Mesothelial cell of epicardium (in vitro differentiated cells): ENCODE measurements around the gene PRPF39. TPM values are rescaled to one million over a fixed set of nuclear protein-coding genes. Genes with fewer than 3 reads are reported as not detected.

ENCODE experiments used
- DNase-seq, 2 experiments: peaks; one replicate each; pipeline ENCODE4 v3.0.0; 2021; ENCODE audit warnings: low spot score in 2 of 2; ENCODE audit not compliant: unreplicated experiment in 2 of 2
- H3K27ac Mint-ChIP-seq: 2 replicates; pipeline ENCODE4 v1.8.0; 2021; ENCODE audit warnings: mixed read lengths
- H3K27me3 Mint-ChIP-seq: 2 replicates; pipeline ENCODE4 v1.8.0; 2021; ENCODE audit warnings: low read depth, mixed read lengths
- H3K36me3 Mint-ChIP-seq: 2 replicates; pipeline ENCODE4 v1.8.0; 2021; ENCODE audit warnings: mixed read lengths
- H3K4me1 Mint-ChIP-seq: 2 replicates; pipeline ENCODE4 v1.8.0; 2021; ENCODE audit warnings: mixed read lengths
- H3K4me3 Mint-ChIP-seq: 2 replicates; pipeline ENCODE4 v1.8.0; 2021; ENCODE audit warnings: mild to moderate bottlenecking, moderate library complexity, mixed read lengths
- H3K9me3 Mint-ChIP-seq: 2 replicates; pipeline ENCODE4 v1.8.0; 2021; ENCODE audit warnings: mixed read lengths
- CTCF ChIP-seq: fragments of 200-600 bp; sonication (generic); IDR thresholded peaks from one replicate; pipeline ENCODE4 v1.5.0; 2021; ENCODE audit warnings: antibody characterized with exemption; ENCODE audit not compliant: unreplicated experiment
- total RNA-seq: library from RNA; stranded (reverse); gene quantifications from 3 replicates; pipeline ENCODE4 v1.2.1, GENCODE V29; 2021

Gene PRPF39
- total RNA-seq, 1 donor from 2014 or later: 82.4 TPM

- Mint-ChIP-seq H3K9me3 (peaks cover 5% of the 10 kb centered on the region), H3K27me3 (no peaks in the 10 kb centered on the region), H3K27ac (no peak overlapping the region), H3K4me3 (no peak overlapping the region), H3K4me1 (no peaks in the 10 kb centered on the region), H3K36me3 (peaks cover 57% of the 10 kb centered on the region)
- DNase-seq: no peak
- no peak for TF ChIP-seq CTCF
These were observed 42.3 kb upstream of the PRPF39 start for GRCh38 chr14:45041641-45042040.

- Mint-ChIP-seq H3K36me3 (peaks cover 41% of the 10 kb centered on the region), H3K27me3 (no peaks in the 10 kb centered on the region), H3K27ac (no peak overlapping the region), H3K4me3 (no peak overlapping the region), H3K9me3 (no peaks in the 10 kb centered on the region), H3K4me1 (no peaks in the 10 kb centered on the region)
- DNase-seq: no peak
- no peak for TF ChIP-seq CTCF
These were observed 39.3 kb upstream of the PRPF39 start for GRCh38 chr14:45044638-45045037.

GRCh38 chr14:45048385-45048784, 35.5 kb upstream of the PRPF39 start:
- no peaks in the 10 kb centered on the region for H3K4me1 Mint-ChIP-seq

GRCh38 chr14:45051180-45051579, 32.7 kb upstream of the PRPF39 start:
- H3K27ac Mint-ChIP-seq: no peak overlapping the region
- no peak for TF ChIP-seq CTCF

More at GRCh38 chr14:45048385-45048784, 35.5 kb upstream of the PRPF39 start:
- no peak for TF ChIP-seq CTCF
- Mint-ChIP-seq H3K27me3 (no peaks in the 10 kb centered on the region), H3K36me3 (peaks cover 30% of the 10 kb centered on the region), H3K9me3 (no peaks in the 10 kb centered on the region), H3K27ac (no peak overlapping the region), H3K4me3 (no peak overlapping the region)
- no peak for DNase-seq

GRCh38 chr14:45051896-45052295, 32.0 kb upstream of the PRPF39 start:
- no peaks in the 10 kb centered on the region for H3K27me3 Mint-ChIP-seq
- no peak for DNase-seq
- H3K4me1 Mint-ChIP-seq: no peaks in the 10 kb centered on the region
- TF ChIP-seq CTCF: no peak
- H3K9me3 Mint-ChIP-seq: peaks cover 8% of the 10 kb centered on the region
- H3K36me3 Mint-ChIP-seq: peaks cover 30% of the 10 kb centered on the region
- H3K27ac Mint-ChIP-seq: no peak overlapping the region
- H3K4me3 Mint-ChIP-seq: no peak overlapping the region

More at GRCh38 chr14:45051180-45051579, 32.7 kb upstream of the PRPF39 start:
- no peak for DNase-seq
- Mint-ChIP-seq H3K4me1 (no peaks in the 10 kb centered on the region), H3K36me3 (peaks cover 30% of the 10 kb centered on the region), H3K4me3 (no peak overlapping the region), H3K9me3 (peaks cover 2% of the 10 kb centered on the region), H3K27me3 (no peaks in the 10 kb centered on the region)

GRCh38 chr14:45057349-45057748, 26.6 kb upstream of the PRPF39 start:
- H3K4me3 Mint-ChIP-seq: no peak overlapping the region
- no peaks in the 10 kb centered on the region for H3K4me1 Mint-ChIP-seq
- no peak for DNase-seq
- H3K27me3 Mint-ChIP-seq: no peaks in the 10 kb centered on the region
- H3K9me3 Mint-ChIP-seq: peaks cover 24% of the 10 kb centered on the region
- no peak for TF ChIP-seq CTCF
- H3K36me3 Mint-ChIP-seq: peaks cover 38% of the 10 kb centered on the region
- H3K27ac Mint-ChIP-seq: no peak overlapping the region
